Type B pancreatic cell (in vitro differentiated cells): ENCODE data around the gene CEBPE. TPM values are rescaled to one million over a fixed set of nuclear protein-coding genes. Genes with fewer than 3 reads are reported as not detected.

ENCODE experiments used
- DNase-seq: peaks from one replicate; pipeline ENCODE4 v3.0.0; 2021; ENCODE audit warnings: mixed read lengths; ENCODE audit not compliant: unreplicated experiment; ENCODE audit errors: extremely low spot score
- H3K27ac Mint-ChIP-seq: 2 replicates; pipeline ENCODE4 v1.8.0; 2021; ENCODE audit warnings: mild to moderate bottlenecking, mixed read lengths
- H3K27me3 Mint-ChIP-seq: 2 replicates; pipeline ENCODE4 v1.8.0; 2021; ENCODE audit warnings: mixed read lengths
- H3K36me3 Mint-ChIP-seq: 2 replicates; pipeline ENCODE4 v1.8.0; 2021; ENCODE audit warnings: mixed read lengths
- H3K4me1 Mint-ChIP-seq: one replicate; pipeline ENCODE4 v1.8.0; 2021; ENCODE audit warnings: mixed read lengths; ENCODE audit not compliant: unreplicated experiment
- H3K4me3 Mint-ChIP-seq: 2 replicates; pipeline ENCODE4 v1.8.0; 2021; ENCODE audit warnings: mild to moderate bottlenecking, mixed read lengths
- H3K9me3 Mint-ChIP-seq: 2 replicates; pipeline ENCODE4 v1.8.0; 2021; ENCODE audit warnings: mixed read lengths
- CTCF ChIP-seq: fragments of 200-600 bp; sonication (generic); conservative IDR thresholded peaks from 2 replicates; pipeline ENCODE4 v1.5.0; 2021; ENCODE audit warnings: antibody characterized with exemption, mild to moderate bottlenecking
- total RNA-seq: library from RNA; stranded (reverse); gene quantifications from 2 replicates; pipeline ENCODE4 v1.2.1, GENCODE V29; 2021; ENCODE audit warnings: low replicate concordance

CEBPE gene
- total RNA-seq, 1 donor from 2014 or later, result not detected

GRCh38 chr14:23120541-23121251, 1.6 kb upstream of the CEBPE start:
- DNase-seq, result peak; percentile 90
- Mint-ChIP-seq H3K27me3 (peaks cover 6% of the 10 kb centered on the region), H3K4me1 (peaks cover 24% of the 10 kb centered on the region), H3K36me3 (no peaks in the 10 kb centered on the region), H3K27ac (peak overlapping the region; percentile 88), H3K9me3 (no peaks in the 10 kb centered on the region), H3K4me3 (peak overlapping the region; percentile 53)
- peak; percentile 100 for TF ChIP-seq CTCF

GRCh38 chr14:23119363-23120327, 590 bp upstream of the CEBPE start:
- no peak overlapping the region for H3K4me3 Mint-ChIP-seq
- no peak for TF ChIP-seq CTCF
- H3K27ac Mint-ChIP-seq, result no peak overlapping the region
- no peaks in the 10 kb centered on the region for H3K9me3 Mint-ChIP-seq
- no peaks in the 10 kb centered on the region for H3K36me3 Mint-ChIP-seq
- H3K4me1 Mint-ChIP-seq, result peaks cover 28% of the 10 kb centered on the region
- DNase-seq, result no peak
- H3K27me3 Mint-ChIP-seq, result peaks cover 10% of the 10 kb centered on the region

GRCh38 chr14:23117371-23118020, 1.6 kb downstream of the CEBPE start:
- Mint-ChIP-seq H3K27ac (no peak overlapping the region), H3K36me3 (no peaks in the 10 kb centered on the region), H3K9me3 (no peaks in the 10 kb centered on the region), H3K4me1 (peaks cover 22% of the 10 kb centered on the region), H3K4me3 (no peak overlapping the region), H3K27me3 (peaks cover 14% of the 10 kb centered on the region)
- no peak for TF ChIP-seq CTCF
- no peak for DNase-seq

GRCh38 chr14:23115918-23116317, 3.1 kb downstream of the CEBPE start:
- Mint-ChIP-seq H3K36me3 (no peaks in the 10 kb centered on the region), H3K4me1 (peaks cover 13% of the 10 kb centered on the region), H3K27ac (no peak overlapping the region), H3K27me3 (peaks cover 11% of the 10 kb centered on the region), H3K4me3 (no peak overlapping the region), H3K9me3 (no peaks in the 10 kb centered on the region)
- no peak for DNase-seq
- no peak for TF ChIP-seq CTCF

- H3K36me3 Mint-ChIP-seq, result no peaks in the 10 kb centered on the region
- no peak overlapping the region for H3K4me3 Mint-ChIP-seq
- DNase-seq, result no peak
Measured at GRCh38 chr14:23115039-23115731, 3.9 kb downstream of the CEBPE start.

More at GRCh38 chr14:23115039-23115731, 3.9 kb downstream of the CEBPE start:
- H3K4me1 Mint-ChIP-seq, result peaks cover 8% of the 10 kb centered on the region
- no peak overlapping the region for H3K27ac Mint-ChIP-seq
- peaks cover 11% of the 10 kb centered on the region for H3K27me3 Mint-ChIP-seq
- no peak for TF ChIP-seq CTCF
- no peaks in the 10 kb centered on the region for H3K9me3 Mint-ChIP-seq
